ENCODE measurements around the gene NAA38. TPM values are rescaled to one million over a fixed set of nuclear protein-coding genes. Genes with fewer than 3 reads are reported as not detected.

Gene NAA38
- total RNA-seq, 1 donor from 2014 or later = 66.2 TPM

- Mint-ChIP-seq H3K36me3 (ENCODE audit: unreplicated experiment) (peaks cover 30% of the 10 kb centered on the region), H3K4me1 (ENCODE audit: unreplicated experiment) (peaks cover 8% of the 10 kb centered on the region), H3K9me3 (ENCODE audit: unreplicated experiment) (no peaks in the 10 kb centered on the region), H3K4me3 (ENCODE audit: unreplicated experiment) (no peak overlapping the region), H3K27me3 (ENCODE audit: unreplicated experiment) (no peaks in the 10 kb centered on the region), H3K27ac (ENCODE audit: unreplicated experiment) (no peak overlapping the region)
- DNase-seq (ENCODE audit: extremely low spot score, unreplicated experiment) = no peak
- TF ChIP-seq CTCF (IDR thresholded peaks at IDR 0.05) = no peak
Measured at GRCh38 chr17:7852262-7852670, 5.1 kb downstream of the NAA38 start.

GRCh38 chr17:7851438-7852261 is 5.7 kb downstream of the NAA38 start:
- H3K36me3 Mint-ChIP-seq (ENCODE audit: unreplicated experiment) = peaks cover 30% of the 10 kb centered on the region
- H3K4me1 Mint-ChIP-seq (ENCODE audit: unreplicated experiment) = peaks cover 8% of the 10 kb centered on the region
- H3K4me3 Mint-ChIP-seq (ENCODE audit: unreplicated experiment) = no peak overlapping the region
- H3K27me3 Mint-ChIP-seq (ENCODE audit: unreplicated experiment) = no peaks in the 10 kb centered on the region
- peak; percentile 95 for DNase-seq (ENCODE audit: extremely low spot score, unreplicated experiment)
- H3K27ac Mint-ChIP-seq (ENCODE audit: unreplicated experiment) = peak overlapping the region; percentile 14
- H3K9me3 Mint-ChIP-seq (ENCODE audit: unreplicated experiment) = no peaks in the 10 kb centered on the region
- TF ChIP-seq CTCF (IDR thresholded peaks at IDR 0.05) = peak; percentile 92

GRCh38 chr17:7850701-7851437 is 6.5 kb downstream of the NAA38 start:
- no peaks in the 10 kb centered on the region for H3K27me3 Mint-ChIP-seq (ENCODE audit: unreplicated experiment)
- peak overlapping the region; percentile 14 for H3K27ac Mint-ChIP-seq (ENCODE audit: unreplicated experiment)
- peaks cover 32% of the 10 kb centered on the region for H3K36me3 Mint-ChIP-seq (ENCODE audit: unreplicated experiment)
- peaks cover 8% of the 10 kb centered on the region for H3K4me1 Mint-ChIP-seq (ENCODE audit: unreplicated experiment)
- no peak overlapping the region for H3K4me3 Mint-ChIP-seq (ENCODE audit: unreplicated experiment)
- no peaks in the 10 kb centered on the region for H3K9me3 Mint-ChIP-seq (ENCODE audit: unreplicated experiment)
- DNase-seq (ENCODE audit: extremely low spot score, unreplicated experiment) = no peak
- no peak for TF ChIP-seq CTCF (IDR thresholded peaks at IDR 0.05)

GRCh38 chr17:7849751-7850504 is 7.4 kb downstream of the NAA38 start:
- no peak for DNase-seq (ENCODE audit: extremely low spot score, unreplicated experiment)
- peaks cover 32% of the 10 kb centered on the region for H3K36me3 Mint-ChIP-seq (ENCODE audit: unreplicated experiment)
- no peaks in the 10 kb centered on the region for H3K27me3 Mint-ChIP-seq (ENCODE audit: unreplicated experiment)
- no peak overlapping the region for H3K27ac Mint-ChIP-seq (ENCODE audit: unreplicated experiment)
- no peak overlapping the region for H3K4me3 Mint-ChIP-seq (ENCODE audit: unreplicated experiment)
- no peak for TF ChIP-seq CTCF (IDR thresholded peaks at IDR 0.05)
- H3K9me3 Mint-ChIP-seq (ENCODE audit: unreplicated experiment) = no peaks in the 10 kb centered on the region
- peaks cover 14% of the 10 kb centered on the region for H3K4me1 Mint-ChIP-seq (ENCODE audit: unreplicated experiment)

Data from osteocyte (in vitro differentiated cells).